IPS DF 4.7 (cell line): Measurements from ENCODE around the gene RAB3IL1.

Experiments used
- DNase-seq: peaks from one replicate; pipeline ENCODE4 v3.0.0-alpha.2; 2013; ENCODE audit warnings: low spot score; ENCODE audit errors: extremely low read depth

RAB3IL1 gene

DNA sequence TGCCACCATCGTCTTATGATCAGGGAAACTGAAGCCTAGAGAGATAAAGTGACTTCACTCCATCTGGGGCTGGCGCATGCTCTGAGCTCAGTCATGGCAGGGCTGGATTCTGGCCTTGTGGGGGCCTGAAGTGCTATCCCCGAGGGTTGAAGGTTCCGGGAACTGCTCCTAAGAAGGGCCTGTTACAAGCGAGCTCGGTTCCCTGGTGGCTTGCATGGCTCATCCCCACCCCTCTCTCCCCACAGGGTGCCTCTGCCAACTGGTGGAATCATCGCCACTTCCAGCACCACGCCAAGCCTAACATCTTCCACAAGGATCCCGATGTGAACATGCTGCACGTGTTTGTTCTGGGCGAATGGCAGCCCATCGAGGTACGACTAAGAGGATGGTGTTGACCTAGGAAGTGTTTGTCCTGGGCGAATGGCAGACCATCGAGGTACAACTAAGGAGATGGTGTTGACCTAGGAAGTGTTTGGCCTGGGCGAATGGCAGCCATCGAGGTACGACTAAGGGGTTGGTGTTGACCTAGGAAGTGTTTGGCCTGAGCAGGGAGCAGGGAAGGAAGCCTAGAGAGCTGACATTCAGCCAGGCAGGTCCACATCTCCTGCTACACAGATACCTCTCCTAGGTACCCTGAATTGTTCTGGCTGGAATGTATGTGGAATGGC lies 69.3 kb downstream of the RAB3IL1 start:
- DNase-seq, result no peak
